SK-N-MC (cell line): Measurements from ENCODE around the gene ARMC6.

Experiments used
- EZH2 ChIP-seq: fragments of 200-600 bp; sonication (generic); IDR thresholded peaks from one replicate; pipeline ENCODE4 v1.6.1; 2017; ENCODE audit warnings: antibody characterized with exemption
- POLR2AphosphoS5 ChIP-seq: IDR thresholded peaks from 2 replicates; pipeline ENCODE4 v1.6.1; 2012; ENCODE audit warnings: mild to moderate bottlenecking, low read depth, low read length, borderline replicate concordance

DNA sequence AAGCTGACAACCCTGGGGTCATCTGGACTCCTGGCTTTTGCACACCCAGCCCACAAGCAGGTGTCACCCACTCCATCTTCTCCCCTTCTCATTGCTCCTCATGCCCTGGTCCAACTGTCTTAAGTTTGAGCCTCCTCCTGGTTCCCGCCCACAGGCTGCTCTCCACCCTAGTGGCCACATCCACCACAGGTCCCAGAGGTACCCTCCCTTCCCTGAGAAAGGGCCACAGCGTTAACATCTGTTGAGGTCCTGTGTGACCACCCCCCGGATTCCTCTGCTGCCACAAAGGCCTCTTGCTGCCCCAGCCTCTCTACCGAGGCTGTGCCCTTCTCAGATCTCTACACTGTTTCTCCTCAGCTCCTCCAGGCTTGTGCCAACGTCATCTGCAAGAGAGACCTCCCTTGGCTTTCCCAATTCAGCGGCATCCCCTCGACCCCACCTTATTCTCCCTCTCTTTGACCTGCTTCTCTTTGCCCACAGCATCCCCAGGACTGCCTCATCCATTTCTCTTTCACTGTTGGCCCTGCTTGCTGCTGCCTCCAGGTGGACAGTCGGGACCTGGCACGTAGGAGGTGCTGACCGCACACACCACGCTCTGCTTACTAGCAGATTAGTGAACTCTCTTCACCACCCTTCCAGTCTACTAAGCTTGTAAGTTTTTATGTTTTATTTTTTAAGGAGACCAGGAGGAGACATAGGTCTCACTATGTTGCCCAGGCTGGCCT, 33.3 kb upstream of the ARMC6 start:
- TF ChIP-seq EZH2 = no peak
- TF ChIP-seq POLR2AphosphoS5 = no peak
